ENCODE results near the gene GALNTL6. TPM values are rescaled to one million over a fixed set of nuclear protein-coding genes. Genes with fewer than 3 reads are reported as not detected.

Gene GALNTL6
- total and polyA plus RNA-seq, 2 experiments from 2014 or later, result 0.38 to 0.40 TPM

GRCh38 chr4:172953896-172954568 is 1140.8 kb downstream of the GALNTL6 start:
- no peak overlapping the region for H3K27ac Mint-ChIP-seq
- H3K27ac ChIP-seq (ENCODE audit: low read depth), result no peak overlapping the region
- no peak for TF ChIP-seq ETS1 (IDR thresholded peaks at IDR 0.05)
- TF ChIP-seq STAT1 (IDR thresholded peaks at IDR 0.05; ENCODE audit: unreplicated experiment), result no peak
- TF ChIP-seq NANOG (IDR thresholded peaks at IDR 0.05; ENCODE audit: borderline replicate concordance), result no peak
- no peak for TF ChIP-seq CREB1 (CRISPR knock-in tag; IDR thresholded peaks at IDR 0.05; ENCODE audit: low read depth)
- TF ChIP-seq REST (IDR thresholded peaks at IDR 0.05; ENCODE audit: unreplicated experiment), result no peak
- TF ChIP-seq ZNF331 (CRISPR knock-in tag; IDR thresholded peaks at IDR 0.05; ENCODE audit: low read depth), result no peak
- no peak for TF ChIP-seq JUNB (IDR thresholded peaks at IDR 0.05; ENCODE audit: unreplicated experiment)
- TF ChIP-seq EZH2phosphoT487 (IDR thresholded peaks at IDR 0.05; ENCODE audit: unreplicated experiment), result no peak
- no peak for TF ChIP-seq POLR2AphosphoS5 (IDR thresholded peaks at IDR 0.05; ENCODE audit: low read depth)
- no peak for TF ChIP-seq ZNF462 (CRISPR knock-in tag; IDR thresholded peaks at IDR 0.05)
- TF ChIP-seq CTCF (conservative IDR thresholded peaks at IDR 0.05; ENCODE audit: low read depth in 2 of 2), result no peak
- TF ChIP-seq EZH2 (IDR thresholded peaks at IDR 0.05; ENCODE audit: low read depth, unreplicated experiment), result no peak
- no peak for TF ChIP-seq ZNF114 (CRISPR knock-in tag; IDR thresholded peaks at IDR 0.05)

More at GRCh38 chr4:172953896-172954568, 1140.8 kb downstream of the GALNTL6 start:
- H3K36me3 ChIP-seq (ENCODE audit: insufficient read depth), result no peaks in the 10 kb centered on the region
- H3K4me2 ChIP-seq, result no peak overlapping the region
- H2AFZ ChIP-seq, result no peak overlapping the region
- no peaks in the 10 kb centered on the region for H3K79me2 ChIP-seq (replicated peaks; ENCODE audit: insufficient read depth)
- no peaks in the 10 kb centered on the region for H3K27me3 ChIP-seq (ENCODE audit: insufficient read depth)
- H3F3A ChIP-seq (replicated peaks; ENCODE audit: low read depth), result no peaks in the 10 kb centered on the region
- Mint-ChIP-seq H3K9me3 (no peaks in the 10 kb centered on the region), H3K36me3 (ENCODE audit: low read depth) (no peaks in the 10 kb centered on the region), H3K27me3 (ENCODE audit: insufficient read depth, low read depth, poor library complexity) (no peaks in the 10 kb centered on the region), H3K4me3 (no peak overlapping the region), H3K4me1 (peaks cover 5% of the 10 kb centered on the region; the same call in 1 of the 3 replicates)
- H3K4me1 ChIP-seq (ENCODE audit: insufficient read depth), result no peaks in the 10 kb centered on the region
- no peaks in the 10 kb centered on the region for H4K20me1 ChIP-seq (replicated peaks; ENCODE audit: insufficient read depth)
- H3K9me2 ChIP-seq (ENCODE audit: insufficient read depth), result no peaks in the 10 kb centered on the region
- DNase-seq (ENCODE audit: low spot score) (no peak), ATAC-seq (no peak)
- H3K4me3 ChIP-seq, result no peak overlapping the region
